COLO829 (cell line): ENCODE data around the gene CRAMP1.

ENCODE experiments used
- DNase-seq: peaks from one replicate; pipeline ENCODE4 v3.0.0; 2012; ENCODE audit warnings: low spot score

Gene CRAMP1

DNA sequence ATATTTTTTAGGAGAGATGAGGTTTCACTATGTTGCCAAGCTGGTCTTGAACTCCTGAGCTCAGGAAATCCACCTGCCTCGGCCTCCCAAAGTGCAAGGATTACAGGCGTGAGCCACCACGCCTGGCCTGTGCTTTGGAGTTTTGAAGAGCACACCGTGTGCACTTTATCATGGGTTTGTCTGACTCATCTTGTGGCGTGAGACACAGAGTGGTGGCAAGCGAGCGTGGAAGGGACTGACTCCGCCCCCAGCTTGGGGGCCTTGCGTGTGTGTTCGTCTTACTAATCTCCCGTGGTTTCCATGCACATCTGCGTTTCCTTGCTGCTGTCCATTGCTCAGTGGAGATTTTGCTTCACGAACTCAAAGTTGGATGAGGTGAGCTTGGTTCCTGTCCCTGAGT is 22.9 kb downstream of the CRAMP1 start:
- DNase-seq, result no peak

DNA sequence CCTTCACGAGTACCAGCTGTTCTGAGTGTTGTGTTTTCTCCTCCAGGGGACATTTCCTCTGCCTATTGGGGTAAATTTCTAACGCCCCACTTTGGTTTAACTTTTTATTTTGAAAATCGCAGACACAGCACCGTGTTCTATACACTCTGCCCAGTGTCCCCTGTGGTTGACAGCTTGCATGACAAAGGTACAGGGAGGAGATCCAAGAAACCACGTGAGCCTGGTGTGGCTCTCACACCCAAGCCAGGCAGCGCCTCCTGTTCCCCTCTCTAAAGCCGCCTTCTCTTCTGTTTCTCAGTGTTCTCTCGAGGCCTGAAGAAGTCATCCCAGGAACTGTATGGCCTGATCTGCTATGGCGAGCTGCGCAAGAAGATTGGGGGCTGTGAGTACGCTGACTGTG is 25.4 kb downstream of the CRAMP1 start:
- DNase-seq, result no peak

DNA sequence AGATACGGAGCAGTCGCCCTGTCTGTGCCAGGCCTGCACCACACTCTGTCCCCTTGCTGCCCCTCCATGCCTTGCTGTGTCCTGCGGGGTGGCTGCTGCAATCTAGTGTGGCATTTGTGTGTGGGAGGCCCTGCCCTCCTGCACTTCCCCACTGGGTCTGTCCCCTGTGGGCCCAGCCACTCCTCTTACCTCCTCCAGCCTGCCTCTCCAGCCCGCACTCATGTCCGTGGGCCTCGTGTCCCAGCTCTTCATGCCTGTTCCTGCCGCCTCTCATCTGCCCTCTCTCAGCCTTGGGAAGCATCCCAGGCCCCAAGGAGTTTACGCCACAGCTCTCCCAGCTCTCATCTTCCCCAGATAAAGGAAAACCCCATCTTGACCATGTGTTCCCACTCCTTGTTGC is 26.6 kb downstream of the CRAMP1 start:
- no peak for DNase-seq

- no peak for DNase-seq
Observed at GRCh38 chr16:1639282-1639681, 27.1 kb downstream of the CRAMP1 start.

GRCh38 chr16:1639860-1640259 is 27.7 kb downstream of the CRAMP1 start:
- no peak for DNase-seq

DNA sequence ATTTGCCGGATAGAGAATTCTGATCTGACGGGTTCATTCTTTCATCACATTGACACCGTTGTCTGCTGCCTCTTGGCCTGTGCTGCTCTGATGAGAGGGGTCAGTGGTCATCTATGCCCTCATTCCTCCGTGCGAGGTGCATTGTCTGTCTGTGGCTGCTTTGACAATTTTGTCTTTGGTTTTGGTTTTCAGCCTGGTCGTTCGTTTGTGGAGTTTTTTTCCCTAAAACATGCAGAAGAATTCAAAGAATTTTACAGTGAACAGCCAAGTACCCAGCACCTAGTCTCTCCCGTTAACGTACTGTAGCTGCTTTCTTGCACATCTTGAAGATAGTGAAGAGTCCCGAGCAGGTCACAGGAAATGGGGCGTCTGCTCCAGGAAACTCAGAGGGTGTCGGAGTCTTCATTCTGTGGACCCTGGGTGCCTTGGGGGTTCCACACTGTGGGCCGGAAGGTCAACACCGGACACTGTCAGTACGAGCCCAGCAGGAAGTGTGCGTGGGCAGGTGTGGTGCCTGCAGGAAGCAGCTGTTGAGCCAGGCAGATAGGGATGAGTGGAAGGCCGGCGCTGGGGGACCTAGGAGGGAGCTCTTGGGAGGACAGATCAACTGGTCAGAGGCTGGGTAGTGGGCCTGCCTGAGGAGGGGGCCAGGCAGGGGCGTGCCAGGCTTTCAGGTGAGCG is 28.2 kb downstream of the CRAMP1 start:
- no peak for DNase-seq

- no peak for DNase-seq
Observed at GRCh38 chr16:1641261-1641660, 29.1 kb downstream of the CRAMP1 start.

DNA sequence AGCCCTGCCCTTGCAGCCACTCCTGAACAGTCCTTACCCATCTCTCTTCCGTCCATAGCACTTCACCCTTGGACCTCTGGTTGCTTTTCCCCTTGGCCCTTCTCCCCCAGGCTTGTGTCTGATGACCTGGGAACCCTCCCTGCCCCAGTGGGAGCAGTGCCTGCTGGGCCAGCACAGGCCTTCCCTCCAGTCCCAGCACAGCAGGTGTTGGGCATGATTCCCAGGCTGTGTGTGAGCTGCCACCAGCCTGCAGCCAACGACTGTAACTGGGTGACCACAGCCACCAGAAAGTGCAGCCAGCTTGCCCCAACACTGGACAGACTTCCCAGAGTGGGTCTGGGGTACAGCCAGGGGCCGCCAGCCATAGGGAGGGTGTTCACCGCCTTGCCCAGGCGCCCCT is 30.0 kb downstream of the CRAMP1 start:
- DNase-seq, result no peak

DNA sequence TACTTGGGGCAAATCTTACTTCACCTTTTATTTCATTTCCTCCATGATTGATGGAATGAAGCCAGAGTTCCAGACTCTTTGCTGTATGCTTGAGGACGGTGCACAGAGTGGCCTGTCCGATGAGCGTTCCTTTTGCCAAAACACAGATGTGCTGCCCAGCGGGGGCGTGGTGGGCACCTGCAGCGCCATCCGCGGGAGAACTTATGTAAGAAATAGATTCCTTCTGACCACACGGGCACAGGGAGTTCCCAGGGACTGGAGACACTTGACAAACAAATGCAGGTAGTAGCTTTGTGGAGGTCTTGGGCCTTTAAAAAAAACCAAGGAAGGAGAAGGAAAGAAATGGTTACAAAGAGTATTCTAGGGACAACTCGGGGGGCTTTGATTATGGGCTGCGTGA is 30.6 kb downstream of the CRAMP1 start:
- no peak for DNase-seq

DNA sequence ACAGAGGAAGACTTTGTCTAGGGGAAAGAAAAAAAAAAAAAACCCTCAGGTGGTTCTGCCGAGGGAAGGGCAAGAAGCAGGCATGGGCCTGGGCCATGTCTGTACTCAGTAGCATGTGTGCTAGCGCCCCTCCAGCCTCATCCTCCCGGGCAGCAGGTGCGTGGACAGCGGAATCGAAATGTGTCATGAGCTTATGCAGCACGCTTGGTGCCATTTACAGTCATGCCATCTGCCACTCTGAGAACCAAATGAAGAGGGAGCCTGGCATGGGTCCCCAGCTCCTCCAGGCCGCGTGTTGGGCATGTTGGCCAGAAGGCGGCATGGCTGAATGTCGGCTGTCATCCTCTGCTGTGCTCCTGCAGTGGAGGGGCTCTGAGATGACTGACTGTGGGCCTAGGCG is 31.4 kb downstream of the CRAMP1 start:
- no peak for DNase-seq

DNA sequence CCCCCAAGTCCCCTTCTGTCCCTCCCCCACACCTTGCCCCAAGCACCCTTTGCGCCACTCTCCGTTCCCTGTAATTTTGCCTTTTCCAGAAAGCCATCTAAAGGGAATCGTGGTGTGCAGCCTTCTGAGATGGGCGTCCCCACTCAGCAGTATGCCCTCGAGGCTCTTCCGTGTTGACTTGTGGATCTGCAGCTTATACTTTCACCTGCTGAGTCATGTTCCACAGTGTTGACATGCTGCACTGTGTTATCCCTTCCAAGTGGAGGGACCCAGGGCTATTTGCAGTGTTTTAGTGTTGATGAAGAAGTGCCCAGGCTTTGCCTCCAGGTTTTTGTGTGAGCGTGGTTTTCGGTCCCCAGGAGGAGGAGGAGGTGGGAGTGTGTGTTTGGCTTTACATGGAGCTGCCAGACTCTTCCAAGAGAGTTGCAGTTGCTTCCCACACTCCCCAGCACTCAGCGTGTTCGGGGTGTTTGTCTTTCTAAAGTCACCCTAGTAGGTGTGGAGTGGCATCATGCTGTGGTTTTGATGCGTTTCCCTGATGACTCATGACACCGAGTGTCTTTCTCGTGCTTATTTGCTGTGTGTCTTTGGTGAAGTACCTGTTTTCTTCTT is 33.9 kb downstream of the CRAMP1 start:
- no peak for DNase-seq

GRCh38 chr16:1647856-1648255 is 35.7 kb downstream of the CRAMP1 start:
- no peak for DNase-seq

DNA sequence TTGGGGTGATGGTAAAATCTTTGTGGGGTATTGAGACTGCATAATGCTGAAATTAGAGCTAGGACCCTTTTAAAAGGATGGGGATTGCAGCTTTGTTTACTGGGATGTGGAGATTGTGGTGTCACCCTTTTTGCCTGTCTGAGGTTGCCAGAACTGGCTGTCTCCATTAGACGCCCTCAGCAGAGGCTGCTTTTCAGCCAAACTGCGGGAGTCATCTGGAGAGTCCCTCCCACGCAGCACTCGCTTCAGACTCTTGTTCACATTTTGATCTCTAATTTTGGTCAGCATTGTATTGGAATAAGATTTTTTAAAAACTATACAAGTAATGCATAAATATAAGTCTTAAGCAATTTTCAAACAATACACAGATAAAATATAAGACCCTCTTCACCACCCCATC is 38.0 kb downstream of the CRAMP1 start:
- DNase-seq, result no peak

DNA sequence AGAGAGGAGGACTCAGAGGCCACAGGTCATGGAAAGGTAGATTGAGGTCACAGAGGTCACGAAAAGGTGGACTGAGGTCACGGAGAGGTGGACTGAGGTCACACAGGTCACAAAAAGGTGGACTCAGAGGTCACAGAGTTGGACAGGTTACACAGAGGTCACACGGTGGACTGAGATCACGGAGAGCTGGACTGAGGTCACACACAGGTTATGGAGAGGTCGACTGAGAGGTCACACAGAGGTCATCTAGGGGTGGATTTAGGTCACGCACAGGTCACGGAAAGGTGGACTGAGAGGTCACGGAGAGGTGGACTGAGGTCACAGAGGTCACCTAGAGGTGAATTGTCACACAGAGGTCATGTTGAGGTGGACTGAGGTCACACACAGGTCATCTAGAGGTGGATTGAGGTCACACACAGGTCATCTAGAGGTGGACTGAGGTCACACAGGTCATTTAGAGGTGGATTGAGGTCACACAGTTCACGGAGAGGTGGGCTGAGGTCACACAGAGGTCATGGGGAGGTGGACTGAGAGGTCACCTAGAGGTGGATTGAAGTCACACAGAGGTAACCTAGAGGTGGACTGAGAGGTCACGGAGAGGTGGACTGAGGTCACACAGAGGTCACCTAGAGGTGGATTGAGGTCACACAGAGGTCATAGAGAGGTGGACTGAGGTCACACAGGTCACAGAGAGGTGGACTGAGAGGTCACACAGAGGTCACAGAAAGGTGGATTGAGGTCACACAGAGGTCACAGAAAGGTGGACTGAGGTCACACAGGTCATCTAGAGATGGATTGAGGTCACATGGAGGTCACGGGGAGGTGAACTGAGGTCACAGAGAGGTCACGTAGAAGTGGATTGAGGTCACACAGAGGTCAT is 39.2 kb downstream of the CRAMP1 start:
- no peak for DNase-seq

DNA sequence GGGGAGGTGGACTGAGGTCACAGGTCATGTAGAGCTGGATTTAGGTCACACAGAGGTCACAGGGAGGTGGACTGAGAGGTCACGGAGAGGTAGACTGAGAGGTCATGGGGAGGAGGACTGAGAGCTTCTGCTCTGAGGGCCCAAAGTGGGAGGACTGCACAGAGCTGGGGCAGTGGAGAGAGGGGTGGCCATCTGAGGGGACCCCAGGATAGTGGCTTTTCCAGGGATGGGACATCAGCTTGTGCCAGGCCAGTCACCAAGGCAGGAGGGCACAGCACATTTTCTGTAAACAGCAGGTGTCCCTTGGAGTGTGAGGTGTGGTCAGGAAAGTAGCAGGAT is 39.8 kb downstream of the CRAMP1 start:
- DNase-seq, result no peak

DNA sequence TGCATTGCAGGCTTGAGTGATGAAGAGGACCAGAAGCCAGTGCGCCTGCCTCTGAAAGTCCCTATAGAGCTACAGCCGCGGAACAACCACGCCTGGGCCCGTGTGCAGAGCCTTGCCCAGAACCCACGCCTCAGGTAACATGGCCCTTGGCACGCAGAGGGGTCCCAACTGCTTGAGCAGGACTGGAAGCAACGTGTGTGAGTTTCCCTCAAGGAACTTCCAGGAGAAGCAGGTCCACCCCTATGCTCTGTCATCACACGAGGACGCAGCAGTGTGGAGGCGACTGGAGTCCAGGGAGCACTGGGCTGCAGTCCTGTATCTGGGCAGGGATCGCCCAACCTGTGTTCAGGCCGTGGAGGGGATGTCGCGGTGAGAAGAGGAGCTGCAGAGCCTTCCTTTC is 40.9 kb downstream of the CRAMP1 start:
- DNase-seq, result no peak

DNA sequence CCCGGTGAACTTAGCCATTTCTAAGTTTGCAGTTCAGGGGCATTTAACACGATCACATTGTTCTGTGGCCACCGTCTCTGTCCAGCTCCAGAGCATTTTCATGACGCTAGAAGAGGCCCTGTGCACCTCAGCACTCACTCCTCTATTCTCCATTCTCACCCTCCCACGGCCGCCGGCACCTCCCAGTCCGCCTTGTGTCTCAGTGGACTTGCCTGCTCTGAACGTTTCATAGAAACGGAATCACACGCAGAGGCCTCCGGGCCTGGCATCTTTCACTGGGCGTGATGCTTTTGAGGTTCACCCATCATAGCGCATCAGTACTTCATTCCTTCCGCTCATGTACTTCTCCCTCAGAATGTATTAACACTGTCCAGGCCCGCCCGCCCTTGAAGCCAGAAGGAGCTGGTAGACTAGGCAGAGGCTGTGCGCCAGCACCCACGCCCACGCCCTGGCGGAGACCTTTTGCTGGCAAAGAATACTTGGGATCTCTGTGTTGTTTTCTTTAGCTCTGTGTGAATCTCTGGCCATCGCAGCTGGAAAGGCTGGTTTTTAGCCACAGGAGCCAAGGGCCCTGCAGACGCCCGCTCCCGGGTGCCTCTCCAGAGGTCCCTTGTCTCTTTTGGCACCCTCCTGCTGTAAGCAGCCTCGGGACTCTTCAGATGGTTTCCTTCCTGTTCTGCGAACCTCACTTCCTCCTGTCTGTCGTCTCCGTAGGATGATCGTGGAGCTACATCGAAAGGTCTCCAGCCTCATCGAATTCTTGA is 42.5 kb downstream of the CRAMP1 start:
- no peak for DNase-seq

DNA sequence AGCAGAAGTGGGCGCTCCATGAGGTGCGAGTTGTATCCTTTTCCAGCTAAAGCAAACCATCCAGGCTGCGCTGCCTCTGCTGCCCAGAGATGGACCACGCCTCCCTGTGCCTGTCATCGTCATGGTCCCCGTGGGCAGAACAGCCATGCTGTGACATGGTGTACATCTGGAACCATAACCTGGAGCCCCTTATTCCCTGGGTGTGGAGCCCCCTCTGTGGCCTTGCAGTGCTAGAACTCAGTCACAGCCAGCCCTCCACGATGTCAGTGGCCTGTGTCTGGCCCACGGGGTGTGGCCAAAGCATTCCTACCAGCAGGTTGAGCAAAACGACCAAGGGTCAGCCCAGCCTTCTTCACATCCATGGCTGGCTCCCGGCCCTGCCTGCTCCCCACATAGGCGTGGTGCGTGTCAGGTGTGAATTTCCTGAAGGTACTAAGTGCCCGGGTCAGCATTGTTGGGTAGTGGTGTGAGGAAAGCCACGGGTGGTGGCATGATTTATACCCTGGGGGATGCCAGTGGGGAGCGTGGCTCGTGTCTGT is 43.2 kb downstream of the CRAMP1 start:
- no peak for DNase-seq

DNA sequence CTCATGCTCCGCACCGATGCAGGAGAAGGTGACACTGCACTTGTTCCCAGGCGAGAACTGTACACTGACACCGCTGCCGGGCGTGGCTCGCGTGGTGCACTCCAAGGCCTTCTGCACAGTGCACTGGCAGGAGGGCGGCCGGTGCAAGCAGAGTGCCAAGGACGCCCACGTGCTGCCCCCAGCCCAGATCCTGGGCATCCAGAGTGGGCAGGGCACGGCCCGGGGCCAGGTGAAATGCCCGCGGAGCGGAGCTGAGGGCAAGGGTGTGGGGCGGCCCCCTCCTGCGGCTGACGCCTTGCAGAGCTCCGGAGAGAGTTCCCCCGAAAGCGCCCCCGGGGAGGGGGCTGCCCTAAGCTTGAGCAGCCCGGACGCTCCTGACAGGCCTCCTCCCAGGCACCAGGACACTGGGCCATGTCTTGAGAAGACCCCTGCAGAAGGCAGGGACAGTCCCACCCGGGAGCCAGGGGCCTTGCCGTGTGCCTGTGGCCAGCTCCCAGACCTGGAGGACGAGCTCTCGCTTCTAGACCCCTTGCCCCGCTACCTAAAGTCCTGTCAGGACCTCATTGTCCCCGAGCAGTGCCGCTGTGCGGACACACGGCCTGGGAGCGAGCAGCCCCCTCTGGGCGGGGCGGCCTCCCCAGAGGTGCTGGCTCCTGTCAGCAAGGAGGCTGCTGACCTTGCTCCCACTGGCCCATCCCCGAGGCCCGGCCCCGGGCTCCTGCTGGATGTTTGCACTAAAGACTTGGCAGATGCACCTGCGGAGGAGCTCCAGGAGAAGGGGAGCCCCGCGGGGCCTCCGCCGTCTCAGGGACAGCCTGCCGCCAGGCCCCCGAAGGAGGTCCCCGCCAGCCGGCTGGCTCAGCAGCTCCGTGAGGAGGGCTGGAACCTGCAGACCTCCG is 44.0 kb downstream of the CRAMP1 start:
- DNase-seq, result no peak

DNA sequence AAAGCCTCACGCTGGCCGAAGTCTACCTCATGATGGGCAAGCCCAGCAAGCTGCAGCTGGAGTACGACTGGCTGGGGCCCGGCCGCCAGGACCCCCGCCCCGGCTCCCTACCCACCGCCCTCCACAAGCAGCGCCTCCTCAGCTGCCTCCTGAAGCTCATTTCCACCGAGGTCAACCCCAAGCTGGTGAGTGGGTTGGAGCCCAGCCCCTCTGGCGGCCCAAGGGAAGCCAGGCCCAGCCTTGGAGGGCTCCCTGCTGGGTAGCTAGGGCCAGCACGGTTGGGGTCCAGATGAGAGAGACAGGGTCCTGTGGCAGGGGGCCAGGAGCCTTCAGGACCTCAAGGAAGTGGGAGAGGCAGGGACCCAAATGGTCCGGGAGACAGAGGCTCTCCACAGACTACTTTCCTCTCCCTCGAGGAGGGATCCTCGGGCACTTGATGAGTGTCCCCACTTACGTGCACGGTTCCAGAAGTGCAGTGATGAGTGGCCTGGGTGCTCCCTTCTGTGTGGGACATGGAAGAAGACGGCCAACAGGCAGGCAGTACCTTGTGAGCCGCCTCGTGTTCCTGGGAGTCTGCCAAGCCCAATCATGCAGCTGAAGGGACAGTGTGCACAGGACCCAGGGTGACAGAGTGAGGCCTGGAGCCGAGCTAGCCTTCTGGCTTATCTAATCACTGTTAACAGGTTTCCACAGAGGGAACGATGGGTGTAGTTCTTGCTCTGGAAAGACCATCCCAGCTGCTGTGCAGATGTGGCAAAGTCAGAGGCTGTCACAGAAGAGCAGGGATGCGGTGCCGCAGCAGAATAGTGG is 44.9 kb downstream of the CRAMP1 start:
- DNase-seq, result no peak
